HG02840 (cell line): ENCODE results near the gene PLB1.

Source experiments
- ATAC-seq: cut with Tn5 transposase; IDR thresholded peaks from one replicate; pipeline ENCODE4 v1.9.1; 2021; ENCODE audit warnings: mild to moderate bottlenecking, moderate library complexity, moderate number of reproducible peaks; ENCODE audit not compliant: unreplicated experiment, low FRiP score

The PLB1 gene

DNA sequence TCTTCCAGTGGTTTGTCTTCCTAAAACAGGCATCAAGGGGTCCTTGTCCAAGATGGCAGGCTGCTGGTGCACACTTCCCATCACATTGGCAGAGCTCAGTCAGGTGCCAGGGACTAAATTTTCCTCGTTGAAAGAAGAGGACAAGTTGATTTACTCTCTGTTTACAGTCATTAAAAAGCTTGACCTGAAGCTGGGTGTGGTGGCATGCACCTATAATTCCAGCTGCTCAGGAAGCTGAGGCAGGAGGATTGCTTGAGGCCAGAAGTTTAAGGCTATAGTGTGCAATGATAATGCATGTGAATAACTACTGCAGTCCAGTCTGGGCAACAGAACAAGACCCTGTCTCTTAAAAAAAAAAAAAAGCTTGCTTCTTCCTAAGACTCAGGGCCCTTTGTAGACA lies 3.6 kb upstream of the PLB1 start:
- no peak for ATAC-seq

- no peak for ATAC-seq
Measured at GRCh38 chr2:28493636-28494035, 2.2 kb upstream of the PLB1 start.

DNA sequence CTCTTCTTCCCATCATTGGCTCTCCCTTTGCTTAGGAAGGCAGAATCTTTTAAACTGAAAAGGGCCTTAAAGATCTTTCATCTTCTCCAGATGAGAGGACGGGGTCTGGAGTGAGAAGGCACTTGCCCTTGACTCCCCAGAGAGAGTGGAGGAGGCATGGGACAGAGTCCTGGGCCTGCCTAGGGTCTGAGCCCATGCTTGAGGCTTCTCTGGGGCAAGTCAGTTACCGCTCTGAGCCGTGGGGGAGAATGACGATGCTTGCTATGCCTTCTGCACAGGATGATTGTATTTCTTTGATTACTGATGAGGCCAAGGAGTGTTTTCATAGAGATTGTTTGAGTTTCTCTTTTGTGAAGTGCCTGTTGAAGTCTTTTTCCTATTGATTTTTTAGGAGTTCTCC lies 921 bp downstream of the PLB1 start:
- ATAC-seq: no peak

- no peak for ATAC-seq
Measured at GRCh38 chr2:28497206-28497605, 1.3 kb downstream of the PLB1 start.

- no peak for ATAC-seq
Measured at GRCh38 chr2:28499282-28499681, 3.4 kb downstream of the PLB1 start.

DNA sequence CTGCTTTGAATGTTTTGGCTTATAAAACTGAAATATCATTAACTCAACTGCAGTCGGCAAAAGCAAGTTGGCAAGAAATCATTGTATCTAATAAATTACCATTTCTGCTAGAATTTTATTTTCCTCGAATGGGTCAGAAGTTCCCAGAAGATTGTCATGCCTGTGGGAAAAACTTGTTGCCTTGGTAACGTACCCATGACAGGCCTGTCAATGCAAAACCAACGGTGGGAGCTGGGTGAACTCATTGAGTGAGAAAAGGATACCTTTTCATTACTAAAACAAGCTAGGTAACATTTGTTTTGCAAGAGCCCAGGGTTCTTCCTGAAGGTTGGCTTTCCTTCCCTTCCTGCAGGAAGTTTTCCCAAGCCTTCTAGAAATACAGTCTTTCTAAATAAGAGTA lies 9.5 kb downstream of the PLB1 start:
- ATAC-seq: no peak

DNA sequence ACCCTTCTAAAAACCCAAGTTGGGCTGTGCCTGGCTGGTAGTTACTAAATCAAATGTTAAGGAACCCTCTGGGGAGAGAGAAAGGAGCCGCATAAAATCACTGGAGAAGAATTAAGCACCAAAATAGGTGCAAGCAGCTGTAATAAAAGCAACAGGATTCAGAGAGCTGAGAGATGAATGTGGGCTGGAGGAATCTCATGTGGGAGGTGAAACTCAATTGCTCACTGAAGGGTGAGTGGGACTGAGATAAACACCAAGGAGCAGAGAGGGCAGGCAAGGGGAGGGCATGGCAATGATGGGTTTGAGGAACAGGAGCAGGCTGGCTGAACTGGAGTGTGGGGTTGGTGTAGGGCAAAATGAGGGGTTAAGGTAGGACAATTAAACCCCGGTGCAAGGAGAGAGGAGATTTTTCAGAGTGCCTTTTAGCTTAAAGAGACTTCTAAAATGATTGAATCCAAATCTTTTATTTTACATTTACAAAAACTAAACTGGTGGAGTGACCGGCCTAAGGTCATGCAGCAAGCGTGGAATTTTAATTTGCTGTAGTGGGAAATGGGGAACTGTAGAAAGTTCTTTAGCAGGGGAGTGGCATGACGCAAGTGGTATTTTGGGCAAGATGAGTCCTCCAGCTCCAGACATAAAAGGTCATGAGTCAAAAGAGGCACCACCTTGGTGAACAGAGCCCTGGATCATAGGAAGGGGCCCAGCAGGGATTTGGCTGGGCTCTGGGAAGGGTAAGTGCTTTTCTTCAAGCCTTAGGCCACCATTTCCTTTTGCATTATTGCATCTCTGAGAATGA lies 10.5 kb downstream of the PLB1 start:
- no peak for ATAC-seq

- ATAC-seq: no peak
Measured at GRCh38 chr2:28507796-28508764, 12.2 kb downstream of the PLB1 start.

GRCh38 chr2:28509361-28509760 lies 13.5 kb downstream of the PLB1 start:
- ATAC-seq: no peak

- no peak for ATAC-seq
Measured at GRCh38 chr2:28510184-28510583, 14.3 kb downstream of the PLB1 start.

DNA sequence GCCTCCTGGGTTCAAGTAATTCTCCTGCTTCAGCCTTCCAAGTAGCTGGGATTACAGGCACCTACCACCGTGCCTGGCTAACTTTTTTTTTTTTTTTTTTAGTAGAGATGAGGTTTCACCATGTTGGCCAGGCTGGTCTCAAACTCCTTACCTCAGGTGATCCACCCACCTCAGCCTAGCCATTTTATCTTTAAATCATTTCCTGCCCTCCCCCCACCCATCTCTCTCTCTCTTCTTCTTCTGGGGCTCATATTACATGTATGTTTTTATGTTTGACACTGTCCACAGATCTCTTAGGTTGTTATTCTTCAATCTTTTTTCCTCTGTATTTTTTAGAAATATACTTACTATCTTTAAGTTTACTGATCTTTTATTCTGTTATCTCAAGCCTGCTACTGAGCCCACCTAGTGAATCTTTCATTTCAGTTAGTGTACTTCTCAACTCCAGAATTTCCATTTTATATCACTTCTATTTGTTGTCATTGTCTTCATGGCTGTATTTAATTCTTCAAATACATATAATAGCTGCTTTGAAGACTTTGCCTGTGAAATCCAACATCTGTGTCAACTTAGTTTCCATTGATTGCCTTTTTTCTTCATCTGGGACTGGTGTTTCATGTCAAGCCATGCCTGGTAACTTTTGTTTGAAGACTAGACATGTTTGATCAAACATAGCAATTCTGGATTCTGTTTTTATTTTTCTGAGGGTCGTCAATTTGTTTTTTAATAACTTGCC lies 16.2 kb downstream of the PLB1 start:
- no peak for ATAC-seq

DNA sequence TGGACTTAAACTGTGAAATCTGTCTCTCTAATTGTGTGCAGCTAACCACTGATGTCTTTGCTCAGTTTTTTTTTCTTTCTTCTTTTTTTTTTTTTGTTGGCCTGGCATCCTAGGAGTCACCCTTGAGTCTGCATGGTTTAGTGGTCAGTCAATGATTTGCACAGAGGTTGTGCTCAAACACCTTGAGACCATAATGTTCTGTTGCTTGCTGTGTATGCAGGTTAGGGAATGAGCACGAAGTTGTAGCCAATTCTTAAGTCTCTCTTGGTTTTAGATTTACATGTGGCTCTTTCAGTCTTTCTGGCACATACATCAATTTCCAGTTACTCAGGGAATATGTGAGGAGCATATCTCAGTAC lies 16.7 kb downstream of the PLB1 start:
- no peak for ATAC-seq

- ATAC-seq: no peak
Measured at GRCh38 chr2:28513097-28513496, 17.2 kb downstream of the PLB1 start.

GRCh38 chr2:28515176-28515751 lies 19.4 kb downstream of the PLB1 start:
- ATAC-seq: no peak

DNA sequence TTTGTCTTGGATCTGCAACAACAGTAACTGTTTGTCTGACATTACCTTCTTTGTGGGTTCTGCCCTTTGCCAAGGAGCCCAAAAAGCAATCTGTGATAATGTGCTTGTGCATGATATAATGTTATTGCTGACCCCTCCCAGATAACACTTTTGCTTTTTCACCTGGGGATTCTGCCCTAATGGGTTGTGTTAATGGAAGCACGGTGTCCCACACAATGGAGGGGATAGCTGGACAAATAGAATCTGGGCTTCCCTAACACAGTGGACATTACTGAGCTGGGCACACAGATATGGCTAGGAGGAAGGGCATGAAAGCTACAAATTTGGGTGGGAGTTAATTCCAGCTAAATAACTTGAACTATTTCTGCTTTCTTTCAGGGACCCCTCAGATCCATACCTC lies 20.6 kb downstream of the PLB1 start:
- ATAC-seq: no peak

DNA sequence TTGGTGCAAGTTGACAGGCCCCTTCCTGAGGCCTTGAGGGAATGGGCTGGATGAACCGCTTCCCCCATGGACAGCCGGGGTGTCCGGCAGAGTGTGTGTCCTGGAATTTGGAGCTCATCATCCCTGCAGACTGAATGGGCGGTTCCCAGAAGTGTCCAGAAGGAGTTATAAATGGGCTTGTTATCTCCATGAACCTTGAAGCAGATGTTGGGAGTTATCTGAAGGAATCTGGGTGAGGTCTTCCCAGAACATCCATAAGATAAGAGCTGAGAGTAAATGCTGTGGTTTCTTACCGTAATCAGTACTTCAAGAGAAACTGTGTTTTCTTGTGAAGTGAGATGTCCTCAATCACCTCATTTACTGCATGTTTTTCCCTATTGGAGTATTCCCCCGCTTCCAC lies 21.1 kb downstream of the PLB1 start:
- no peak for ATAC-seq

GRCh38 chr2:28521663-28522062 lies 25.8 kb downstream of the PLB1 start:
- no peak for ATAC-seq

DNA sequence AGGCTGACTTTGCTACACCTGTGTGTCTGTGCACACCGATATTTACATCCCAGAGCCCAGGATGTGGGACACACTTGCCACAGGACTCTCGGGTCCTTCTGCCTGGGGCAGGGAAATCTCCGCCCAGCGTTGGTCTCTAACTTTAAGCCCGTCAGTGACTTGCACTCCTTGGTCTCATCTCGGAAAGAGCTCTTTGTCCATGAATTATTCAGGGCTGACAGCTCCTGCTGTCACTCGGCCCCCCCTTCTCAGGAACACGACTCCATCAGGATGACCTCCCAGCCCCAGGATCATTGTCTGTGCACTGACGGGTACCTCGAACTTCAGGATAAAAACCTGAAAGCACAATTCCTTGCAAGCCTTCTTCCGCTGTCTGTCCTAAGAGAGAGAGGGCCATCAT lies 26.6 kb downstream of the PLB1 start:
- ATAC-seq: no peak

DNA sequence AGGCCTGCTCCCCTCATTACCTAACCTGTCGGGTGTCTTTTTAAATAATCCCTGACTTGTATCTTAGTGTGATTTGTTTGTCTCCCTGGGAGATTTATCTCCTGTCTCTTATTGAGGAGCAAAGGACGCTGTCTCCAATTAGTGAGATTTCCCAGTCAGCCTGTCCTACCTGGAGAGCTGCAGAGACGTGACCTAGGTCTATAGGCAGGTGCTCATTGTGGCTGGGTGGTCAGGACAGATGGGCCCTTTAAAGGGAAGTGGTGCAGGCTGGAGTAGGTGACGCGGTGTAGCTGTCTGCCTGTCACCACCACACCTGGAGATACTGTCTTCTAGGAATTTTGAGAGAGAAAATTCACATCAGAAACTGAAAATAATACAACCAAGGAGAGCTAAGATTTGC lies 28.0 kb downstream of the PLB1 start:
- ATAC-seq: no peak

- ATAC-seq: no peak
Measured at GRCh38 chr2:28525481-28525880, 29.6 kb downstream of the PLB1 start.
